ENCODE results near the gene CNIH1.
A peak's percentile ranks its signal among the peaks of the same experiment; 100 is the strongest.
"Not testable (repeated sequence)": the region's sequence is repeated elsewhere in the genome, so short reads cannot be mapped to it uniquely, and the experiment has no call there.

The CNIH1 gene

GRCh38 chr14:54475911-54476310, 34.7 kb upstream of the CNIH1 start:
- no peak overlapping the region for H3K4me3 Mint-ChIP-seq
- peaks cover 15% of the 10 kb centered on the region for H3K4me1 Mint-ChIP-seq (ENCODE audit: low read depth)
- no peak for DNase-seq
- H3K27ac Mint-ChIP-seq = no peak overlapping the region
- H3K9me3 Mint-ChIP-seq = no peaks in the 10 kb centered on the region
- H3K27me3 Mint-ChIP-seq = no peaks in the 10 kb centered on the region
- H3K36me3 Mint-ChIP-seq (ENCODE audit: low read depth) = peaks cover 85% of the 10 kb centered on the region

GRCh38 chr14:54475187-54475899, 34.2 kb upstream of the CNIH1 start:
- Mint-ChIP-seq H3K4me3 (no peak overlapping the region), H3K4me1 (ENCODE audit: low read depth) (peaks cover 15% of the 10 kb centered on the region), H3K9me3 (no peaks in the 10 kb centered on the region), H3K27ac (no peak overlapping the region), H3K27me3 (no peaks in the 10 kb centered on the region), H3K36me3 (ENCODE audit: low read depth) (peaks cover 80% of the 10 kb centered on the region)
- no peak for DNase-seq

GRCh38 chr14:54474232-54474793, 33.1 kb upstream of the CNIH1 start:
- no peak for DNase-seq
- Mint-ChIP-seq H3K36me3 (ENCODE audit: low read depth) (peaks cover 70% of the 10 kb centered on the region), H3K4me1 (ENCODE audit: low read depth) (peaks cover 15% of the 10 kb centered on the region), H3K4me3 (no peak overlapping the region), H3K9me3 (no peaks in the 10 kb centered on the region), H3K27me3 (no peaks in the 10 kb centered on the region), H3K27ac (no peak overlapping the region)

- Mint-ChIP-seq H3K36me3 (ENCODE audit: low read depth) (peaks cover 65% of the 10 kb centered on the region), H3K4me1 (ENCODE audit: low read depth) (peaks cover 12% of the 10 kb centered on the region), H3K9me3 (peaks cover 9% of the 10 kb centered on the region), H3K27me3 (no peaks in the 10 kb centered on the region), H3K4me3 (no peak overlapping the region), H3K27ac (peak overlapping the region; percentile 42)
- no peak for DNase-seq
Observed at GRCh38 chr14:54472315-54472714, 31.1 kb upstream of the CNIH1 start.

GRCh38 chr14:54471641-54472040, 30.5 kb upstream of the CNIH1 start:
- DNase-seq = no peak
- Mint-ChIP-seq H3K27me3 (no peaks in the 10 kb centered on the region), H3K4me3 (no peak overlapping the region), H3K4me1 (ENCODE audit: low read depth) (peaks cover 8% of the 10 kb centered on the region), H3K9me3 (peaks cover 9% of the 10 kb centered on the region), H3K27ac (peak overlapping the region; percentile 47), H3K36me3 (ENCODE audit: low read depth) (peaks cover 59% of the 10 kb centered on the region)

- H3K4me3 Mint-ChIP-seq = no peak overlapping the region
Observed at GRCh38 chr14:54470701-54471100, 29.5 kb upstream of the CNIH1 start.

GRCh38 chr14:54467280-54467679, 26.1 kb upstream of the CNIH1 start:
- DNase-seq = no peak
- no peak overlapping the region for H3K4me3 Mint-ChIP-seq
- H3K4me1 Mint-ChIP-seq (ENCODE audit: low read depth) = peaks cover 3% of the 10 kb centered on the region
- no peak overlapping the region for H3K27ac Mint-ChIP-seq
- H3K9me3 Mint-ChIP-seq = peaks cover 9% of the 10 kb centered on the region
- H3K27me3 Mint-ChIP-seq = no peaks in the 10 kb centered on the region
- peaks cover 20% of the 10 kb centered on the region for H3K36me3 Mint-ChIP-seq (ENCODE audit: low read depth)

More at GRCh38 chr14:54470701-54471100, 29.5 kb upstream of the CNIH1 start:
- H3K9me3 Mint-ChIP-seq = peaks cover 9% of the 10 kb centered on the region
- H3K4me1 Mint-ChIP-seq (ENCODE audit: low read depth) = peaks cover 3% of the 10 kb centered on the region
- peaks cover 50% of the 10 kb centered on the region for H3K36me3 Mint-ChIP-seq (ENCODE audit: low read depth)
- no peak for DNase-seq
- no peaks in the 10 kb centered on the region for H3K27me3 Mint-ChIP-seq
- no peak overlapping the region for H3K27ac Mint-ChIP-seq

GRCh38 chr14:54465654-54466053, 24.5 kb upstream of the CNIH1 start:
- Mint-ChIP-seq H3K36me3 (ENCODE audit: low read depth) (peaks cover 13% of the 10 kb centered on the region), H3K4me3 (no peak overlapping the region), H3K27me3 (no peaks in the 10 kb centered on the region), H3K9me3 (peaks cover 9% of the 10 kb centered on the region), H3K4me1 (ENCODE audit: low read depth) (peaks cover 10% of the 10 kb centered on the region), H3K27ac (no peak overlapping the region)
- no peak for DNase-seq

- no peak for DNase-seq
- Mint-ChIP-seq H3K27me3 (no peaks in the 10 kb centered on the region), H3K4me3 (no peak overlapping the region), H3K36me3 (ENCODE audit: low read depth) (no peaks in the 10 kb centered on the region), H3K27ac (peak overlapping the region; percentile 37), H3K9me3 (peaks cover 3% of the 10 kb centered on the region), H3K4me1 (ENCODE audit: low read depth) (peaks cover 10% of the 10 kb centered on the region)
Observed at GRCh38 chr14:54462048-54462447, 20.9 kb upstream of the CNIH1 start.

- Mint-ChIP-seq H3K9me3 (peaks cover 3% of the 10 kb centered on the region), H3K4me1 (ENCODE audit: low read depth) (peaks cover 10% of the 10 kb centered on the region), H3K36me3 (ENCODE audit: low read depth) (no peaks in the 10 kb centered on the region), H3K4me3 (no peak overlapping the region), H3K27ac (no peak overlapping the region), H3K27me3 (no peaks in the 10 kb centered on the region)
- no peak for DNase-seq
Observed at GRCh38 chr14:54459106-54459505, 17.9 kb upstream of the CNIH1 start.

GRCh38 chr14:54458536-54458935, 17.4 kb upstream of the CNIH1 start:
- not testable (repeated sequence) for H3K4me3 Mint-ChIP-seq; H3K27me3 Mint-ChIP-seq; H3K27ac Mint-ChIP-seq; H3K36me3 Mint-ChIP-seq (ENCODE audit: low read depth); DNase-seq; H3K4me1 Mint-ChIP-seq (ENCODE audit: low read depth); H3K9me3 Mint-ChIP-seq

- peaks cover 3% of the 10 kb centered on the region for H3K9me3 Mint-ChIP-seq
- no peak overlapping the region for H3K27ac Mint-ChIP-seq
Observed at GRCh38 chr14:54457609-54457996, 16.4 kb upstream of the CNIH1 start.

GRCh38 chr14:54456820-54457608, 15.8 kb upstream of the CNIH1 start:
- not testable (repeated sequence) for H3K4me1 Mint-ChIP-seq (ENCODE audit: low read depth); H3K9me3 Mint-ChIP-seq; H3K36me3 Mint-ChIP-seq (ENCODE audit: low read depth); H3K27me3 Mint-ChIP-seq; DNase-seq; H3K27ac Mint-ChIP-seq; H3K4me3 Mint-ChIP-seq

More at GRCh38 chr14:54457609-54457996, 16.4 kb upstream of the CNIH1 start:
- Mint-ChIP-seq H3K4me3 (no peak overlapping the region), H3K36me3 (ENCODE audit: low read depth) (no peaks in the 10 kb centered on the region), H3K27me3 (no peaks in the 10 kb centered on the region), H3K4me1 (ENCODE audit: low read depth) (peaks cover 8% of the 10 kb centered on the region)
- no peak for DNase-seq

- H3K27ac Mint-ChIP-seq = no peak overlapping the region
- no peak for DNase-seq
- H3K4me1 Mint-ChIP-seq (ENCODE audit: low read depth) = peaks cover 5% of the 10 kb centered on the region
- no peak overlapping the region for H3K4me3 Mint-ChIP-seq
- H3K27me3 Mint-ChIP-seq = no peaks in the 10 kb centered on the region
- H3K36me3 Mint-ChIP-seq (ENCODE audit: low read depth) = no peaks in the 10 kb centered on the region
- H3K9me3 Mint-ChIP-seq = peaks cover 3% of the 10 kb centered on the region
Observed at GRCh38 chr14:54455363-54455762, 14.2 kb upstream of the CNIH1 start.

GRCh38 chr14:54453990-54454389, 12.8 kb upstream of the CNIH1 start:
- not testable (repeated sequence) for DNase-seq; H3K9me3 Mint-ChIP-seq; H3K4me1 Mint-ChIP-seq (ENCODE audit: low read depth); H3K27me3 Mint-ChIP-seq; H3K27ac Mint-ChIP-seq; H3K36me3 Mint-ChIP-seq (ENCODE audit: low read depth); H3K4me3 Mint-ChIP-seq
